Ishikawa (cell line): ENCODE results near the gene RNF135.

Experiments used
- EP300 ChIP-seq: IDR thresholded peaks from 2 replicates; pipeline ENCODE4 v1.6.1; 2012; ENCODE audit warnings: borderline replicate concordance
- MAX ChIP-seq: IDR thresholded peaks from 2 replicates; pipeline ENCODE4 v1.6.1; 2012
- RAD21 ChIP-seq: IDR thresholded peaks from 2 replicates; pipeline ENCODE4 v1.6.1; 2012; ENCODE audit warnings: low read depth
- REST ChIP-seq: IDR thresholded peaks from 2 replicates; pipeline ENCODE4 v1.6.1; 2012; ENCODE audit warnings: low read depth, mild to moderate bottlenecking
- TAF1 ChIP-seq: IDR thresholded peaks from 2 replicates; pipeline ENCODE4 v1.6.1; 2012; ENCODE audit warnings: low read depth, mild to moderate bottlenecking
- TEAD4 ChIP-seq: IDR thresholded peaks from 2 replicates; pipeline ENCODE4 v1.6.1; 2012
- USF1 ChIP-seq: IDR thresholded peaks from 2 replicates; pipeline ENCODE4 v1.6.1; 2012
- ZBTB7A ChIP-seq: IDR thresholded peaks from 2 replicates; pipeline ENCODE4 v1.6.1; 2012; ENCODE audit warnings: low read depth

GRCh38 chr17:31008374-31009041 is 37.7 kb downstream of the RNF135 start:
- no peak for TF ChIP-seq TEAD4
- peak; percentile 67 for TF ChIP-seq MAX
- TF ChIP-seq EP300: no peak
- TF ChIP-seq REST: no peak
- TF ChIP-seq RAD21: 0 out of 2 replicates have a peak, but pooled peaks have one; percentile 4
- TF ChIP-seq ZBTB7A: peak; percentile 68
- TF ChIP-seq USF1: no peak; the same call in 1 of the 2 replicates
- no peak; the same call in 1 of the 2 replicates for TF ChIP-seq TAF1
